ENCODE results near the gene PPP2R2D.

DNA sequence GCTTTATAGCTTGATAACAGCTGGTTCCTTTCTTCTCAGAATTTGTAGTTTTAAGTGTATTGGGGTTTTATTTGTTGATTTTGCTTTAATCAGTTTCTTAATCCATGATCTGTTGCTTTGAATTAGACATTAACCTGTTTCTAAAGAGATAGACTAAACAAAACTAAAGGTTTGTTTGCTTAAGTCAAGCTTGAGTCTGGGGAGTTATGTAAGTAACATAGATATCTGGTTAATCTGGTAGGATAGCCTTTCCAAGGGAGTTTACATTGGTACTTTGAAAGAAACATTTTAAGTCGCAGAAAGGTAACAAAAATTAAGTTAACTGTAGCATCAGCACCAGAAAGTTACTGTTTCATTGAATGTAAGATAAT lies 5.4 kb downstream of the PPP2R2D start:
- TF ChIP-seq, protein P1, sequence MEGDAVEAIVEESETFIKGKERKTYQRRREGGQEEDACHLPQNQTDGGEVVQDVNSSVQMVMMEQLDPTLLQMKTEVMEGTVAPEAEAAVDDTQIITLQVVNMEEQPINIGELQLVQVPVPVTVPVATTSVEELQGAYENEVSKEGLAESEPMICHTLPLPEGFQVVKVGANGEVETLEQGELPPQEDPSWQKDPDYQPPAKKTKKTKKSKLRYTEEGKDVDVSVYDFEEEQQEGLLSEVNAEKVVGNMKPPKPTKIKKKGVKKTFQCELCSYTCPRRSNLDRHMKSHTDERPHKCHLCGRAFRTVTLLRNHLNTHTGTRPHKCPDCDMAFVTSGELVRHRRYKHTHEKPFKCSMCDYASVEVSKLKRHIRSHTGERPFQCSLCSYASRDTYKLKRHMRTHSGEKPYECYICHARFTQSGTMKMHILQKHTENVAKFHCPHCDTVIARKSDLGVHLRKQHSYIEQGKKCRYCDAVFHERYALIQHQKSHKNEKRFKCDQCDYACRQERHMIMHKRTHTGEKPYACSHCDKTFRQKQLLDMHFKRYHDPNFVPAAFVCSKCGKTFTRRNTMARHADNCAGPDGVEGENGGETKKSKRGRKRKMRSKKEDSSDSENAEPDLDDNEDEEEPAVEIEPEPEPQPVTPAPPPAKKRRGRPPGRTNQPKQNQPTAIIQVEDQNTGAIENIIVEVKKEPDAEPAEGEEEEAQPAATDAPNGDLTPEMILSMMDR (conservative IDR thresholded peaks at IDR 0.05; ENCODE audit: low read length): no peak
- no peak for TF ChIP-seq EZH2phosphoT487 (IDR thresholded peaks at IDR 0.05; ENCODE audit: borderline replicate concordance)
